Breast epithelium (tissue), 3 donors: ENCODE data around the gene SPIN4.

Experiments
- CTCF ChIP-seq, 3 donors: fragments of 450-650 bp; IDR thresholded peaks; one replicate each; pipeline ENCODE4 v1.5.1; 2016 to 2017; ENCODE audit warnings: antibody characterized with exemption in 3 of 3, mild to moderate bottlenecking in 3 of 3, moderate library complexity in 3 of 3
- POLR2A ChIP-seq: fragments of 450-650 bp; IDR thresholded peaks from one replicate; pipeline ENCODE4 v1.6.1; 2016; ENCODE audit warnings: antibody characterized with exemption, mild to moderate bottlenecking, moderate library complexity
- POLR2AphosphoS5 ChIP-seq, 3 donors: sonication (generic); formaldehyde crosslinking; IDR thresholded peaks; one replicate each; pipeline ENCODE4 v1.6.1; 2017; ENCODE audit warnings: antibody characterized with exemption in 3 of 3

GRCh38 chrX:63350465-63350877 lies 661 bp downstream of the SPIN4 start:
- TF ChIP-seq POLR2A (no peak), POLR2AphosphoS5 (IDR thresholded peaks at IDR 0.05) (no peak), CTCF (IDR thresholded peaks at IDR 0.05) (no peak)
